GM19043 (cell line): ENCODE measurements around the gene FXYD2.

Experiments used
- ATAC-seq: cut with Tn5 transposase; IDR thresholded peaks from one replicate; pipeline ENCODE4 v1.9.1; 2021; ENCODE audit warnings: low read depth; ENCODE audit not compliant: unreplicated experiment

The FXYD2 gene

GRCh38 chr11:117770061-117770460, 54.5 kb downstream of the FXYD2 start:
- ATAC-seq: no peak
